ENCODE results near the gene AQP12B.

GRCh38 chr2:240711701-240712100 is 29.0 kb upstream of the AQP12B start:
- TF ChIP-seq POLR2A (IDR thresholded peaks at IDR 0.05) = no peak
- no peak for TF ChIP-seq CTCF (IDR thresholded peaks at IDR 0.05)

Measured in testis (tissue), 2 donors.